Chondrocyte (in vitro differentiated cells): ENCODE data around the gene LRFN5. TPM values are rescaled to one million over a fixed set of nuclear protein-coding genes. Genes with fewer than 3 reads are reported as not detected.
"Not testable (repeated sequence)": the region's sequence is repeated elsewhere in the genome, so short reads cannot be mapped to it uniquely, and the experiment has no call there.

Source experiments
- DNase-seq: peaks from one replicate; pipeline ENCODE4 v3.0.0; 2021; ENCODE audit warnings: mixed read lengths, low spot score
- H3K27ac Mint-ChIP-seq: one replicate; pipeline ENCODE4 v1.8.0; 2021; ENCODE audit warnings: mild to moderate bottlenecking, moderate library complexity, mixed read lengths; ENCODE audit not compliant: unreplicated experiment
- H3K27me3 Mint-ChIP-seq: 2 replicates; pipeline ENCODE4 v1.8.0; 2021; ENCODE audit warnings: low read depth, mixed read lengths
- H3K36me3 Mint-ChIP-seq: 2 replicates; pipeline ENCODE4 v1.8.0; 2021; ENCODE audit warnings: low read depth, mixed read lengths
- H3K4me1 Mint-ChIP-seq: 2 replicates; pipeline ENCODE4 v1.8.0; 2021; ENCODE audit warnings: low read depth, mild to moderate bottlenecking, mixed read lengths
- H3K4me3 Mint-ChIP-seq: one replicate; pipeline ENCODE4 v1.8.0; 2021; ENCODE audit warnings: mild to moderate bottlenecking, moderate library complexity, mixed read lengths; ENCODE audit not compliant: unreplicated experiment
- H3K9me3 Mint-ChIP-seq: 2 replicates; pipeline ENCODE4 v1.8.0; 2021; ENCODE audit warnings: low read depth, mixed read lengths
- CTCF ChIP-seq: fragments of 200-600 bp; sonication (generic); IDR thresholded peaks from 2 replicates; pipeline ENCODE4 v1.5.0; 2021; ENCODE audit warnings: antibody characterized with exemption, mild to moderate bottlenecking, moderate library complexity
- total RNA-seq: library from RNA; stranded (reverse); gene quantifications from 3 replicates; pipeline ENCODE4 v1.2.1, GENCODE V29; 2021

Gene LRFN5
- total RNA-seq, 1 donor from 2014 or later: not detected

DNA sequence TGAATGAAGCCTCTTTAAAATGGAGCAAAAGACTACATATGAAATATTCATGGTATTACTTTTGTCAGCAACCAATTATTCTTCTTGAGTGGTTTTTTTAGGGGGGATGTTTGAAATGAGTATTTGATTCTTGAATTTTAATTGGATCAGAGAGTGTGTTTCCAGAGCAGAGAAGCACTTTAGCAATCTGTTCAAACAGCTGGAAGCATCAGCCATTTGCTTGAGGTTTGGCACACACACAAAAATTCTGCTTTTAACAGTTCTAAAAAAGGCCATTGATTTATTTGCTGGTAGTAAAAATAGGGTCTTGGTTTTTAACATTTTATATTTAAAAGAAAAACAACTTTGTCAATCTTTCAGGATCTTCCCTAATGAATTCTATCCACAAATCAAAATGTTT is 292.7 kb downstream of the LRFN5 start:
- H3K4me3 Mint-ChIP-seq: no peak overlapping the region
- no peak for TF ChIP-seq CTCF
- no peaks in the 10 kb centered on the region for H3K4me1 Mint-ChIP-seq
- no peaks in the 10 kb centered on the region for H3K36me3 Mint-ChIP-seq
- no peaks in the 10 kb centered on the region for H3K27me3 Mint-ChIP-seq
- no peaks in the 10 kb centered on the region for H3K9me3 Mint-ChIP-seq
- no peak overlapping the region for H3K27ac Mint-ChIP-seq
- DNase-seq: no peak

GRCh38 chr14:41900644-41901043 is 294.0 kb downstream of the LRFN5 start:
- H3K4me1 Mint-ChIP-seq: no peaks in the 10 kb centered on the region
- no peaks in the 10 kb centered on the region for H3K27me3 Mint-ChIP-seq
- no peaks in the 10 kb centered on the region for H3K9me3 Mint-ChIP-seq
- no peaks in the 10 kb centered on the region for H3K36me3 Mint-ChIP-seq
- DNase-seq: no peak
- H3K27ac Mint-ChIP-seq: no peak overlapping the region
- TF ChIP-seq CTCF: no peak
- no peak overlapping the region for H3K4me3 Mint-ChIP-seq

GRCh38 chr14:41901089-41901488 is 294.4 kb downstream of the LRFN5 start:
- H3K36me3 Mint-ChIP-seq: no peaks in the 10 kb centered on the region
- no peak for TF ChIP-seq CTCF
- no peaks in the 10 kb centered on the region for H3K4me1 Mint-ChIP-seq
- no peak overlapping the region for H3K4me3 Mint-ChIP-seq
- no peak overlapping the region for H3K27ac Mint-ChIP-seq
- no peaks in the 10 kb centered on the region for H3K9me3 Mint-ChIP-seq
- H3K27me3 Mint-ChIP-seq: no peaks in the 10 kb centered on the region
- no peak for DNase-seq

DNA sequence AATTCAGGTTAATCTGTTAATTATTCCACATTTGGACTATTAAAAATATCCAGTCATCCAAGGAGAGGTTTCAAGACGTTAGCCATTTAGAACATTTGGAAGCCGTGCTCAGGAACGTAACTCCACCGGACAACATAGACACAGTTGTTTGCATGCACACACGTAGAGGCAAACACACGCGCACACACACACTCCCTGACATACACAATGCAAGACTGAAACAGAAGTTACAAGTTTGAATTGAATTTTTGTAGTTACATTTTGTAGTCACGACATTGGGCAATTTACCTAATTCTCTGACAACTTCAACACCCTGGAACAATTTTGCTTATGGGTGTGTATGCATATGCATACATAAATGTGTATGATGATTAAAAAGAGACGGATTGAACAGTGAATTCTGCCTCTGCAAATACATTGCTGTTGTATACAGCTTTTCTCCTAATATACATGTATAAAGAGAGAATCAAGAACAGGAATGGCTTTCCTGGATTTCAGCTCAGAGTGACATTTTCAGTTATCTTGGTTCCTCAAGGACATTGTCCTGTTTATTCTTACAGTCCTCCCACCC is 298.8 kb downstream of the LRFN5 start:
- Mint-ChIP-seq H3K4me3 (no peak overlapping the region), H3K9me3 (peaks cover 7% of the 10 kb centered on the region), H3K36me3 (no peaks in the 10 kb centered on the region), H3K27me3 (no peaks in the 10 kb centered on the region), H3K27ac (no peak overlapping the region), H3K4me1 (no peaks in the 10 kb centered on the region)
- no peak for TF ChIP-seq CTCF
- no peak for DNase-seq

DNA sequence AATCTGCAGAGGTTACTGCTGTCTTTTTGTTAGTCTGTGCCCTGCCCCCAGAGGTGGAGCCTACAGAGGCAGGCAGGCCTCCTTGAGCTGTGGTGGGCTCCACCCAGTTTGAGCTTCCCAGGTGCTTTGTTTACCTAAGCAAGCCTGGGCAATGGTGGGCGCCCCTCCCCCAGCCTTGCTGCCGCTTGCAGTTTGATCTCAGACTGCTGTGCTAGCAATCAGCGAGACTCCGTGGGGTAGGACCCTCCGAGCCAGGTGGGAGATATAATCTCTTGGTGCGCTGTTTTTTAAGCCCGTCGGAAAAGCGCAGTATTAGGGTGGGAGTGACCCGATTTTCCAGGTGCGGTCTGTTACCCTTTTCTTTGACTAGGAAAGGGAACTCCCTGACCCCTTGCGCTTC is 304.5 kb downstream of the LRFN5 start:
- H3K27me3 Mint-ChIP-seq: peaks cover 10% of the 10 kb centered on the region
- H3K27ac Mint-ChIP-seq, DNase-seq, H3K36me3 Mint-ChIP-seq, H3K4me1 Mint-ChIP-seq, H3K4me3 Mint-ChIP-seq, H3K9me3 Mint-ChIP-seq: not testable (repeated sequence)

DNA sequence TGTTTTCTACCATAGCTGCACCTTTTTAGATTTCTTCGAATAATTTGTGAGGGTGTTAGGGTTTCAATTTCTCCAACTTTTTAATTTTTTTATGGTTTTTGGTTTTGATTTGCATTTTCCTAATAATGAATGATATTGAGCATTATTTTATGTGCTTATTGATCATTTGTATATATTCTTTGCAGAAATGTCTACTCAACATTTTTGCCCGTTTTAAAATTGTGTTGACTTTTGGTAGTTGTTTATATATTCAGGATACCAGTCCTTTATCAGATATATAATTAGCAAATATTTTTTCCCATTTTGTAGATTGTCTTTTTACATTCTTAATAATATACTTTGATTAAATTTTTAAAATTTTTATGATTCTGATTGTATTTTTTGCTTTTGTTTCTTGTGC is 306.7 kb downstream of the LRFN5 start:
- DNase-seq: no peak
- Mint-ChIP-seq H3K9me3 (peaks cover 9% of the 10 kb centered on the region), H3K27me3 (peaks cover 12% of the 10 kb centered on the region), H3K4me1 (no peaks in the 10 kb centered on the region), H3K27ac (no peak overlapping the region), H3K36me3 (no peaks in the 10 kb centered on the region), H3K4me3 (no peak overlapping the region)
- no peak for TF ChIP-seq CTCF
